ENCODE data around the gene TNS3.

TNS3 gene

GRCh38 chr7:47314248-47314647 lies 267.7 kb downstream of the TNS3 start:
- no peak for DNase-seq

- no peak for DNase-seq
Measured at GRCh38 chr7:47313564-47313963, 268.3 kb downstream of the TNS3 start.

- DNase-seq: no peak
Measured at GRCh38 chr7:47311891-47312290, 270.0 kb downstream of the TNS3 start.

- no peak for DNase-seq
Measured at GRCh38 chr7:47310020-47310419, 271.9 kb downstream of the TNS3 start.

GRCh38 chr7:47308808-47309207 lies 273.1 kb downstream of the TNS3 start:
- no peak for DNase-seq

- no peak for DNase-seq
Measured at GRCh38 chr7:47307311-47307710, 274.6 kb downstream of the TNS3 start.

GRCh38 chr7:47304727-47305719 lies 276.9 kb downstream of the TNS3 start:
- DNase-seq: no peak

GRCh38 chr7:47303695-47304453 lies 278.0 kb downstream of the TNS3 start:
- DNase-seq: no peak

GRCh38 chr7:47303014-47303694 lies 278.8 kb downstream of the TNS3 start:
- DNase-seq: no peak

- DNase-seq: no peak
Measured at GRCh38 chr7:47302560-47302959, 279.4 kb downstream of the TNS3 start.

GRCh38 chr7:47301657-47302295 lies 280.1 kb downstream of the TNS3 start:
- no peak for DNase-seq

- no peak for DNase-seq
Measured at GRCh38 chr7:47301105-47301477, 280.8 kb downstream of the TNS3 start.

GRCh38 chr7:47300472-47301104 lies 281.3 kb downstream of the TNS3 start:
- no peak for DNase-seq

GRCh38 chr7:47299496-47299895 lies 282.4 kb downstream of the TNS3 start:
- no peak for DNase-seq

GRCh38 chr7:47298636-47299035 lies 283.3 kb downstream of the TNS3 start:
- DNase-seq: no peak

GRCh38 chr7:47297120-47297519 lies 284.8 kb downstream of the TNS3 start:
- no peak for DNase-seq

- DNase-seq: no peak
Measured at GRCh38 chr7:47295606-47296005, 286.3 kb downstream of the TNS3 start.

GRCh38 chr7:47294556-47295222 lies 287.2 kb downstream of the TNS3 start:
- no peak for DNase-seq

- DNase-seq: no peak
Measured at GRCh38 chr7:47293884-47294555, 287.9 kb downstream of the TNS3 start.

- no peak for DNase-seq
Measured at GRCh38 chr7:47292832-47293309, 289.0 kb downstream of the TNS3 start.

GRCh38 chr7:47291461-47292081 lies 290.3 kb downstream of the TNS3 start:
- DNase-seq: no peak

Measured in stimulated activated CD4-positive, alpha-beta T cell treated with anti-CD3 and anti-CD28 coated beads, Interleukin-4, amount 100 ng/mL, for 24 hours (primary cell).